ENCODE data around the gene GAST. TPM values are rescaled to one million over a fixed set of nuclear protein-coding genes. Genes with fewer than 3 reads are reported as not detected.

GAST gene
- total and polyA plus RNA-seq, 2 of the 4 experiments (the other 2 are of a cell fraction): not detected

DNA sequence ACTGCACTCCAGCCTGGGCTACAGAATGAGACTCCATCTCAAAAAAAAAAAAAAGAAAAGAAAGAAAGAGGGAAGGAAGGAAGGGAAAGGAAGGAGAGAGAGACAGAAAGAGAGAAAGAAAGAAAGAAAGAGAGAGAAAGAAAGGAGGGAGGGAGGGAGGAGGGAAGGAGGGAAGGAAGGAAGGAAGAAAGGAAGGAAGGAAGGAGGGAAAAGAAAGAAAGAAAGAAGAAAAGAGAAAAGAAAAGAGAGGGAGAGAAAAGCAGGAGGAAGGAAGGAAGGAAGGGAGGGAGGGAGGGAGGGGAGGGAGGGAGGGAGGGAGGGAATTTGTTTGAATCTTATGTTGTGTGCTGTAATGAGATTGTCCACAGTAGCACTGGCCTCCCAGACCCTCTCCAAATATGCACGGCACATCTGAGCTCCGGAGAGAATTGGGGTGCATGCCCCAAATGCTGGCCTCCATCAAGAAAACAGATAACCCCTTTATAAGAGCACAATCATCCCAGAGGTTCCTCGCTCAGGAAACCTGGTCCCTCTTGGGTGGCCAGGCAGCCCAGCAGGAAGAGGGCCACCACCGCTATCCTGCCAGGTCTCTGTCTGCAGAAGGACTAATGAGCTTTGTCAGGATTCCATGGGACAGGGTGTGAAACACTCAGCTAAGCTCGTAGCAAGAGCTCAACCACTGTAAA lies 32.2 kb upstream of the GAST start:
- dilution Hi-C loops (cut with HindIII; ENCODE audit: low sequenced_read_pairs, unreplicated experiment): no loop called here
- Histone ChIP-seq H2AK5ac (ENCODE audit: low read depth, low read length) (no peak overlapping the region), H2BK120ac (ENCODE audit: low read depth, low read length) (no peak overlapping the region), H2BK15ac (ENCODE audit: low read depth, low read length) (no peak overlapping the region), H3K18ac (ENCODE audit: low read depth, low read length) (no peak overlapping the region), H3K9me1 (ENCODE audit: insufficient read depth, low read length) (no peaks in the 10 kb centered on the region), H3K27ac (ENCODE audit: insufficient read depth, low read length) (no peak overlapping the region), H3K14ac (replicated peaks; ENCODE audit: low read depth, low read length) (no peak overlapping the region), H2BK5ac (ENCODE audit: low read depth, low read length, poor library complexity, severe bottlenecking) (no peak overlapping the region), H3K23ac (ENCODE audit: low read depth, low read length) (no peak overlapping the region), H3K4me1 (ENCODE audit: control insufficient read depth, insufficient read depth, low read length) (peaks cover 6% of the 10 kb centered on the region), H2AK9ac (replicated peaks; ENCODE audit: low read depth, low read length, poor library complexity) (no peak overlapping the region), H4K20me1 (ENCODE audit: insufficient read depth, low read length) (no peaks in the 10 kb centered on the region), H3K4me3 (ENCODE audit: insufficient read depth, low read depth, low read length) (no peak overlapping the region), H3K36me3 (ENCODE audit: control insufficient read depth, insufficient read depth, low read length) (no peaks in the 10 kb centered on the region), H3K9me3 (ENCODE audit: control insufficient read depth, insufficient read depth, low read length) (no peaks in the 10 kb centered on the region), H3K56ac (ENCODE audit: extremely low read depth, insufficient read depth, low read length) (no peak overlapping the region), H3K27me3 (ENCODE audit: control insufficient read depth, insufficient read depth, low read length) (peaks cover 12% of the 10 kb centered on the region), H3K79me1 (ENCODE audit: low read depth in 1 of 2, low read length in 2 of 2) (no peaks in the 10 kb centered on the region), H2AFZ (replicated peaks; ENCODE audit: low read length, poor library complexity) (peak overlapping the region; percentile 32), H2BK20ac (ENCODE audit: low read depth, low read length) (no peak overlapping the region), H3K4me2 (ENCODE audit: low read depth, low read length) (no peak overlapping the region), H3K9ac (ENCODE audit: low read depth, low read length) (no peak overlapping the region), H4K91ac (ENCODE audit: insufficient read depth, low read depth, low read length) (no peak overlapping the region), H4K5ac (ENCODE audit: low read depth, low read length) (no peak overlapping the region), H3K4ac (ENCODE audit: low read depth, low read length) (no peak overlapping the region), H4K8ac (ENCODE audit: low read depth in 2 of 2, low read length in 2 of 2) (no peak overlapping the region)
- DNase-seq: no peak
- intact Hi-C loops (cut with micrococcal nuclease): no loop called here
- no peak for TF ChIP-seq CEBPB (IDR thresholded peaks at IDR 0.05; ENCODE audit: low read depth, low read length)
- BruUV-seq (replicated peaks): no TSS peak
- in situ Hi-C loops (cut with MboI; ENCODE audit: low sequenced_read_pairs): no loop called here
- CTCF ChIA-PET: interaction anchor here (1.0 to 1.3 kb wide), 2 partner anchors 8 to 10 kb away, joined by 3 to 4 read pairs; partner anchors contain the start of gene EIF1
- POLR2A ChIA-PET (ENCODE audit: unreplicated experiment): interaction anchor here (0.6 to 1.7 kb wide), 3 partner anchors 8 to 861 kb away, joined by 3 to 9 read pairs (median 4); partner anchors contain the start of gene EIF1
- no CpG with 5 or more reads among the region's 5 CpGs for WGBS, 2 experiments (ENCODE audit: extremely low coverage in 2 of 2, insufficient read length in 1 of 2)
- ATAC-seq (ENCODE audit: low read depth): no peak
